LNCaP clone FGC (cell line): ENCODE results near the gene EN1.

Experiments
- DNase-seq: peaks from one replicate; pipeline ENCODE4 v3.0.0-alpha.2; 2011; ENCODE audit warnings: low read depth
- H3K4me3 ChIP-seq: 2 replicates; pipeline ENCODE4 v1.5.1; 2011; ENCODE audit warnings: mild to moderate bottlenecking, low read depth, low read length, control low read depth
- CTCF ChIP-seq: IDR thresholded peaks from 2 replicates; pipeline ENCODE4 v1.5.1; 2012; ENCODE audit warnings: mild to moderate bottlenecking; ENCODE audit not compliant: control insufficient read depth, insufficient read depth; ENCODE audit errors: extremely low read depth

The EN1 gene

DNA sequence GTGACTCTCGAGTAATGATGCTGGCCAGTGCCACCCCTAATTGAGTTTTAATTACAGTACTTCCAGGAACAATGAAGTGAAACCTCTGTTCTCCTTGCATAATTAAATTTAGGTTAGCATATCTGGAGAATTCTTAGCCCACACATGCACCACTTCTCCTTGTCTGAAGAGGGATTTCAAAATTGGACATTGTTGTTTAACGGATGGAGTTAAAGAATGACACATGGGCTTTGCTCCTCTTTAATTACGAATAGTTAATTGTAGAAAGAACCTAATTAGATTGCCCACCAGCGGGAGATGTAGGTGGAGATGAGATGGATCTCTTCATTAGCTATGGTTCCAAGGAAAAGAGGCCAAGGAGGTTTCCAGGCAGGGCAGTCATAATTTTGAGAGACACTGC is 33.1 kb upstream of the EN1 start:
- H3K4me3 ChIP-seq: no peak overlapping the region
- TF ChIP-seq CTCF: no peak
- DNase-seq: no peak

GRCh38 chr2:118878531-118879149 is 31.2 kb upstream of the EN1 start:
- DNase-seq: no peak
- TF ChIP-seq CTCF: no peak
- no peak overlapping the region for H3K4me3 ChIP-seq

GRCh38 chr2:118875318-118875717 is 27.9 kb upstream of the EN1 start:
- no peak overlapping the region for H3K4me3 ChIP-seq
- no peak for DNase-seq
- TF ChIP-seq CTCF: no peak

GRCh38 chr2:118874324-118874723 is 26.9 kb upstream of the EN1 start:
- no peak for TF ChIP-seq CTCF
- H3K4me3 ChIP-seq: no peak overlapping the region
- no peak for DNase-seq

DNA sequence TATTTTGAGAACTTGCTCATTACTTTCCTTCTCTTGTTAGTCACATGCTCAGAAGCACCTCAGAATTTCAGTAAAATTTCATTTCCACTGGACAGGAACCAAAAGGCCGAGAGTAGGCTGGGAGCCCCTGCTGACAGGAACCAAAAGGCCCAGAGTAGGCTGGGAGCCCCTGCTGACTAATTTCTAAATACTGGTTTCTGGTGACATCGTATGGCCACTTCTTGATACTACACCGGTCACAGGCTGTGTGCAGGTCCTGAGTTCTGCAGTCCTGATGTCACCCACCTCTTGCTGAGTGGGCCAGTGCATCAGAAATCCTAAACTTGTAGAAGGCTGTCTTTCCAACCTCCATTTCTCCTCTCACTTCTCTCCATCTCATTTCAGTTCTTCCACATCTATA is 17.7 kb upstream of the EN1 start:
- H3K4me3 ChIP-seq: no peak overlapping the region
- peak; percentile 70 for TF ChIP-seq CTCF
- peak; percentile 4 for DNase-seq

DNA sequence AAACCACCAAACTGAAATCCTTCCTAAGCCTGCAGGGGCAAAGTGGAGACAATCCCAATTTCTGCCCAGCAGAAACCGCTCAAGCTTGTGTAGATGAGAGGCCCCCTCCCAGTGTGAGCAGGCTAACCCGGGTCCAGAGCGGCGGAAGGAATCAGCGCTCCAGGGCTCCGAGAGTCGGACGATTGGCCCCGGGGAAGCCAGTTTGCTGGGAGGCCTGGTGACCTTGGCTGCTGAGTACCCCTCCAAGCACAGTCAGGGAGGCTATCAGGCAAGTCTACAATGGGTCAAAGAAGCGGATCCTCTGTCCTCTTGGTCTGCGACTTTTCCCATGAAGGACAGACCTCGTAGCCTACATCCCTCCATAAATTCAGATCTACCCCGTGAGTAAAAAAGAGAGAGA is 16.8 kb upstream of the EN1 start:
- TF ChIP-seq CTCF: no peak
- no peak for DNase-seq
- no peak overlapping the region for H3K4me3 ChIP-seq

GRCh38 chr2:118861731-118862130 is 14.3 kb upstream of the EN1 start:
- no peak overlapping the region for H3K4me3 ChIP-seq
- DNase-seq: no peak
- no peak for TF ChIP-seq CTCF
